Aorta (tissue), 5 donors: ENCODE measurements around the gene IL19. TPM values are rescaled to one million over a fixed set of nuclear protein-coding genes. Genes with fewer than 3 reads are reported as not detected.

Experiments
- ATAC-seq: fragments of 200-7000 bp; cut with Tn5 transposase; one replicate; pipeline ENCODE4 v1.9.1; 2022; ENCODE audit warnings: moderate library complexity; ENCODE audit not compliant: low FRiP score
- DNase-seq, 2 donors: peaks; one replicate each; pipeline ENCODE4 v3.0.0-alpha.2; 2020
- H3K27ac ChIP-seq, 2 donors: one replicate each; pipeline ENCODE4 v1.5.1; 2013; ENCODE audit warnings: low read length in 2 of 2, mild to moderate bottlenecking in 2 of 2, moderate library complexity in 2 of 2, control low read depth in 1 of 2, inconsistent platforms in 1 of 2, low read depth in 1 of 2
- H3K27me3 ChIP-seq, 2 donors: one replicate each; pipeline ENCODE4 v1.6.1; 2013; ENCODE audit warnings: control low read depth in 1 of 2, low read length in 1 of 2, mild to moderate bottlenecking in 1 of 2, moderate library complexity in 1 of 2; ENCODE audit not compliant: insufficient read depth in 2 of 2, control insufficient read depth in 1 of 2
- H3K36me3 ChIP-seq, 2 donors: one replicate each; pipeline ENCODE4 v1.6.1; 2013; ENCODE audit warnings: control low read depth in 1 of 2, low read length in 1 of 2, mild to moderate bottlenecking in 1 of 2; ENCODE audit not compliant: insufficient read depth in 2 of 2, control insufficient read depth in 1 of 2
- H3K4me1 ChIP-seq, 2 donors: one replicate each; pipeline ENCODE4 v1.6.1; 2013; ENCODE audit warnings: low read length in 2 of 2, control low read depth in 1 of 2, mild to moderate bottlenecking in 1 of 2, moderate library complexity in 1 of 2; ENCODE audit not compliant: insufficient read depth in 2 of 2, control insufficient read depth in 1 of 2
- H3K4me3 ChIP-seq, 2 donors: one replicate each; pipeline ENCODE4 v1.5.1; 2013; ENCODE audit warnings: low read length in 2 of 2, control low read depth in 1 of 2, mild to moderate bottlenecking in 1 of 2
- H3K9me3 ChIP-seq: one replicate; pipeline ENCODE4 v1.6.1; 2013; ENCODE audit warnings: mild to moderate bottlenecking, low read length; ENCODE audit not compliant: control insufficient read depth
- WGBS, 2 donors: extraction: QIAGEN DNeasy Blood & Tissue Kit; methylation state at CpG; one replicate each; pipeline ENCODE4 v1.1.7; 2013; 5-methylcytosine and 5-hydroxymethylcytosine counted together
- intact Hi-C, 2 donors: fragments of 100-400 bp; cut with DNase I; formaldehyde crosslinking; loops; one replicate each; pipeline versions ENCODE4 v1.14.2 to v1.15.0; 2022
- polyA plus RNA-seq, 2 donors: library from polyadenylated mRNA; stranded (reverse); fragments of 200-250 nt; gene quantifications; one replicate each; pipeline ENCODE4 v1.2.3, GENCODE V29; 2013
- total RNA-seq, 2 donors: library from RNA; stranded (reverse); fragmentation: NEBNext Ultra II Directional; extraction: Animal tissue kit (Norgen Biotek cat#: 25700); gene quantifications; one replicate each; pipeline ENCODE4 v1.2.1, GENCODE V29; 2021
- donor health status: healthy with polysubstance abuse.
- donor health status: Bipolar disorder and iron deficiency.
- donor health status: DM: no; HTN: no; CAD: no.
- donor health status: DM: no; HTN: no; CAD: no.
- donor health status: DM: yes; HTN: yes; CAD: no.

The IL19 gene
- total and polyA plus RNA-seq, 4 donors = not detected

DNA sequence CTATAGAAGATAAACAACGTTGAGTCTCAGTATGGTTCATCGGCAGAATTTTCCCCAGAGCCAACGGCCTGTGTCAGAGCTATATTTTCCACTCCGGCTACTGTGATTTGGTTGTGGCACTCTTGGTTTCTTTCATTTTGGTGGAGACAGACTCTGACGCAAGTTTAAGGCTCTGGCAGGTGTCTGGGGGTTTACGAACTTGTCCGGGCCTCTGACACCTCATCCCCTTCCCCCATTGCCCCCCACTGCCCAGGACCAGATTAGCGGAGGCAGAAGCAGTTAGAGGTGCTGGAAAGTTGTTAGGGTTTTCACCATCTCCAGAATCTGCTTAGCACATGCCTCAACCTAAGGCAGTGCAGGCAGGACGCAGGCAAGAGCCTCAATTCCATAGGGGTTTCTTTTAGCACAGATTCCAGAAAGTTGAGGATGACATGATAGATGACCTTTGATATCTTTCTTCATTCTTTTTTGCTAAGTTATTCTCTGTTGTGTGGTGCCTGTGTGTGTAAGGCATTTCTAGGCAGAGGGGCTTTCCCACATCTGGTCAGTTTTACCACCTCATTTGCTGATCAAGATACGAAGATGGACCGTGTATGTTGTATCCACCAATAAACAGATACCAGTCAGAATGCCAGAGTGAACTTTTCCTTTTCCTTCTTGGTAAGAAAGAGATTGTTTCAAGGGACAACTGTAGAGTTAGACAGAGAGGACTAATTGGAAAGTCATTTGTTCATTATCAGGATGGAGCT, 20.1 kb downstream of the IL19 start:
- Histone ChIP-seq H3K4me3 (no peak overlapping the region), H3K36me3 (no peaks in the 10 kb centered on the region), H3K27me3 (no peaks in the 10 kb centered on the region), H3K9me3 (no peaks in the 10 kb centered on the region), H3K4me1 (no peaks in the 10 kb centered on the region), H3K27ac (no peak overlapping the region)
- DNase-seq (no peak), ATAC-seq (no peak)
- intact Hi-C loops = no loop called here
- 81 to 84% methylated on average over 11 of the region's 11 CpGs for WGBS, 2 donors

DNA sequence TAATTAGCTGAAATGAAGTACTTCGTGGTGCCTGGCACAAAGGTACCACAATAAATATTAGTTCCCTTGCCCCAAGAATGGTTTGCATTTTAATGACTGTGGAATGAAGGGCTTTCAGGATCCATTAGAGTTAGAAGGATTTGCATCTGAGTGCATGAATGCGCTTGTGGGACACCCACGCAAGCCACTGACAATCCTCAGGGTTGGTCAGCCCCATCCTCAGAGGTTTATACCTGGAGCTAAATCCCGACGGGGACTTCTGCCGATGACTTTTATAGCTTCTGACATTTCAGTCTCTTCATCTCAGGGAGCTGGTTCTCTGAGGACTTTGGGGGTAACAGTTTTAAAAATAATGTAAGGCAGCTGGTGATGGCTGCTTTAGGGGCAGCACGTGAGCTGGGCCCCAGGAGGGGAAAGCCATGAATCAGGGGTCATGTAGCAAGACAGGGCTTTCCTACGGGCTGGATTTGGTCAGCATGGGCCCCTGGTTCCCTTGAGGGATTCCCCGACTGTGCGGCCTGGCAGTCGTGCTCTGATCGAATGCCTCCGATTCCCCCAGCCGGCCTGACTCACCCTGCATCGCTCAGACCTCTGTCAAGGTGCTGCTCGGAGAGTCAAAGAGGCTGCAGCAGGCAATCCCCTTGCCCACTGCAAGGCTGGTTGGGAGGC, 22.5 kb downstream of the IL19 start:
- 72 to 79% methylated on average over 16 of the region's 16 CpGs for WGBS, 2 donors
- Histone ChIP-seq H3K27ac (no peak overlapping the region), H3K27me3 (no peaks in the 10 kb centered on the region), H3K4me3 (no peak overlapping the region), H3K9me3 (no peaks in the 10 kb centered on the region), H3K36me3 (no peaks in the 10 kb centered on the region), H3K4me1 (no peaks in the 10 kb centered on the region)
- intact Hi-C loops = no loop called here
- DNase-seq = no peak
- no peak for ATAC-seq

DNA sequence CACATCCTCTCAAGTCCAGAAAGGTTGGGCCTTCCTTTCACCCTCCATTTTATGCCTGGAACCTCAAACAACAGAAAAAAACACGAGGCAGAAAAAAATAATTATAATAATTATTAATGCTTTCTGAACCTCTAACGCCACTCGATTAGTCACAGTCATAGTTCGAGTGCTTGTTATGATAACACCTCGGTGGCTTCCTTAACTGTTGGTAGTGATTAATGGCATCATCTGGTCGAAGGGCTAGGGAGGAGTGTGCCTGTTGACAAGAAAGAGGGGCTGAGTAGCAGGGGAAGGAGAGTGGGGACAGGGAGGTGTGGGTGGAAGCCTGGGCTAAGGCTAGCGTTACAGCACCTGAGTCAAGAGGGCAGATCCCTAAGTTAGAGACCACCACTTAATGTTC, 23.0 kb downstream of the IL19 start:
- 56 to 60% methylated on average over 7 of the region's 7 CpGs for WGBS, 2 donors
- no peaks in the 10 kb centered on the region for H3K36me3 ChIP-seq
- no peaks in the 10 kb centered on the region for H3K27me3 ChIP-seq
- ATAC-seq = no peak
- H3K4me3 ChIP-seq = no peak overlapping the region
- no peak overlapping the region for H3K27ac ChIP-seq
- H3K4me1 ChIP-seq = no peaks in the 10 kb centered on the region
- H3K9me3 ChIP-seq = no peaks in the 10 kb centered on the region
- intact Hi-C loops = no loop called here
- DNase-seq = no peak

DNA sequence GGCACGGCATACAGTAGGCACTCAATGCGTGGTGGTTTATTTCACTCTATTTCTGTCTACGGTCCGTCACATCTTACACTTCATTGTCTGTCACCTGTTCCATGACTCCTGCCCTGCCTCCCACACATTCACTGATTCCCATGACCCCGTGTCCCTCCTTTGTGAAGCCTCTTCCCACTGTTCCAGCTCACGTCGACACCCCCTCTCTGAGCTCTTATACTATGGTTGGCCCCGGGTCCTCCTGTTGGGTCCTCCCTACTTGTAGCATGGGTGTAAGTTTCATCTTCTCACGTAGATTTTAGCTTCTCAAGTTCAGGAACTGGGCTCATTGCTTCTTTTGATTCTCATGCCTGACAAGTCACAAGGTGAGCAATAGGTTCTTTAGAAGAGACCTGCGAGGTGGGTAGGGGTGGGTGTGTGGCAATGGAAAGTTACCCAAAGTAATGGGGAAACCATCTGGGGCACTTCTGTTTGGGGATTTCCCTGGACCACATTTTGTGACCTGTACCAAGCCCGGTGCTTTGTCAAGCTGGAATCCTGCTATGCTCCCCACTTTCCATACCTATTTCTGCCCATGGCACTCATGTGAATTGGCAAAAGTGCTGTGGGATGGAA, 23.8 kb downstream of the IL19 start:
- intact Hi-C loops = no loop called here
- no peak for ATAC-seq
- no peak for DNase-seq

DNA sequence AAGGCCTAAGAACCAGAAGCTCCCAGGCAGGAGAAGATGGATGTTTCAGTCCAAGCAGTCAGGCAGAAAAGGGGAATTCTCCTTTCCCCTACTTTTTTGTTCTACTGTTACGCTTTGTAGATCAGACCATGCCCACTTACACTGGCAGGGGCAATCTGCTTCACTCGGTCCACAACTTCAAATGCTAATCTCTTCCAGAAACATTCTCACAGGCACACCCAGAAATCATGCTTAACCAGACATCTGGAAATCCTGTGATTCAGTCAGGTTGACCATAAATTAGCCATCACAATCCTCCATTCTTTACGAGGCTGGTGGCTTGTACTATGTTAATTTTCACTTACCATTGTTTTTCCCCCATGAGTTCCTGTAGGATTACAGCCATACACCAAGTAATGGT, 25.5 kb downstream of the IL19 start:
- DNase-seq = no peak
- Histone ChIP-seq H3K27ac (no peak overlapping the region), H3K9me3 (no peaks in the 10 kb centered on the region), H3K4me3 (no peak overlapping the region), H3K36me3 (no peaks in the 10 kb centered on the region), H3K27me3 (no peaks in the 10 kb centered on the region), H3K4me1 (no peaks in the 10 kb centered on the region)
- intact Hi-C loops = no loop called here
- 82 to 86% methylated on average over 3 of the region's 3 CpGs for WGBS, 2 donors
- ATAC-seq = no peak

More for the DNA sequence above, 23.8 kb downstream of the IL19 start:
- no peaks in the 10 kb centered on the region for H3K27me3 ChIP-seq
- no peaks in the 10 kb centered on the region for H3K36me3 ChIP-seq
- WGBS, 2 donors = 93 to 94% methylated on average over 11 of the region's 11 CpGs
- no peak overlapping the region for H3K27ac ChIP-seq
- no peak overlapping the region for H3K4me3 ChIP-seq
- H3K4me1 ChIP-seq = no peaks in the 10 kb centered on the region
- no peaks in the 10 kb centered on the region for H3K9me3 ChIP-seq

DNA sequence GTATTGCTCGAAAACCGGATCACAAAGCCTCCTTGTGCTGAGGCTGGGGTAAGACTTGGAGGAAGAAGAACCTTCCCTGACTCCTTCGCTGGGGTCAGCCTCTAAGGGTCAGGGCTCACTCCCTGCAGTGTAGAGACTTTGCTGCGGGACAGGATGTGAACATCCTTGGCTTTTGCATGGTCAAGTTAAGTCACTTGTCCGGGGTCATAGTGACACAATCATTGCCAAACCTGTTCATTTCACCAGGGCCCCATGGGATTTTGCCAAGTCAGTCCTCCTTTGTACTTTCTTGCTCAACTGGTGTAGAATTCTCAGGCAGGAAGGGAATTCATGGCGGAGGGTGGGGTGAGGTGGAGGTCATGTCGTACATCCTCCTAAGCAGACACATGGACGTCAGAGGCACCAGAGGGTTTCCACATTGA, 26.4 kb downstream of the IL19 start:
- 85 to 86% methylated on average over 8 of the region's 8 CpGs for WGBS, 2 donors
- no peaks in the 10 kb centered on the region for H3K4me1 ChIP-seq
- DNase-seq (no peak), ATAC-seq (no peak)
- no peaks in the 10 kb centered on the region for H3K9me3 ChIP-seq
- intact Hi-C loops = no loop called here
- no peak overlapping the region for H3K4me3 ChIP-seq
- no peaks in the 10 kb centered on the region for H3K27me3 ChIP-seq
- no peaks in the 10 kb centered on the region for H3K36me3 ChIP-seq
- H3K27ac ChIP-seq = no peak overlapping the region

DNA sequence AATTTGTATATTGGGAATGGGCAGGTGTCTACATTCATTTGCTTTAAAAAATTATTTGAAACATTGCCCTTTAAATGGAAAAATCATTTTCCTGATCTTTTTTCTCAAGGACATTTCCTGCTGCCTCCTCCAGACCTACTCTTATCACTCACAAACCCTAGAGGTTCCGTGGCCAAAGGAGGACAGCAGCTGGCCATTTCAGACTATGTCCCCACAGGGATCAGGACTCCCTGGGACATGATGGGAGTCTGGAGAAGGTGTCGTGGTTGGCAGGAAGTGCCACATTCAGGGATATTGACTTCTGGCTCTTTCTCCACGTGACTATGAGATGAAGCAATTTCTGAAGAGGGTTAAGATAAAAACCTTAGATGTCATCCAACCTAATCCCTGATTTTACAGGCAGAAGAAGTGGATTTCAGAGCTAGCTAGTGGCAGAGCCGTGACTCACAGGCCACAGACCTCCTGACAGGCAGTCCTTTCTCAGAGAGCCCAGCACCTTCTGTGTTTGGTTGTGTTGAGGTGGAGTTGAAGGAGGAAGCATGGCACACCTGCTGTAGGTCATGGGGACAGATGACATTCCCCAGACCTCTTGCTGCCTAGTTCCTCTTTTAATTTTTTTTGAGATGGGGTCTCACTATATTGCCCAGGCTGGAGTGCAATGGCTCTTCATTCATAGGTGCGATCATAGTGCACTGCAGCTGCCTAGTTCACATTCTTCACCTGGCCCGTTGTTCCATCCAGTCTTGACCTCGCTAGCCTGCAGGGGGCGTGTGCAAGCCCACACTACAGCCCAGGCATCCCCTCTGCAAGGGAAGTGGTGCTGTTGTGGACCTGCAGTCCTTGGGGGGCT, 27.2 kb downstream of the IL19 start:
- Histone ChIP-seq H3K4me1 (no peaks in the 10 kb centered on the region), H3K4me3 (no peak overlapping the region), H3K9me3 (no peaks in the 10 kb centered on the region), H3K27me3 (no peaks in the 10 kb centered on the region), H3K27ac (no peak overlapping the region), H3K36me3 (no peaks in the 10 kb centered on the region)
- WGBS, 2 donors = 51 to 54% methylated on average over 8 of the region's 8 CpGs
- ATAC-seq = no peak
- DNase-seq = no peak
- intact Hi-C loops = no loop called here

DNA sequence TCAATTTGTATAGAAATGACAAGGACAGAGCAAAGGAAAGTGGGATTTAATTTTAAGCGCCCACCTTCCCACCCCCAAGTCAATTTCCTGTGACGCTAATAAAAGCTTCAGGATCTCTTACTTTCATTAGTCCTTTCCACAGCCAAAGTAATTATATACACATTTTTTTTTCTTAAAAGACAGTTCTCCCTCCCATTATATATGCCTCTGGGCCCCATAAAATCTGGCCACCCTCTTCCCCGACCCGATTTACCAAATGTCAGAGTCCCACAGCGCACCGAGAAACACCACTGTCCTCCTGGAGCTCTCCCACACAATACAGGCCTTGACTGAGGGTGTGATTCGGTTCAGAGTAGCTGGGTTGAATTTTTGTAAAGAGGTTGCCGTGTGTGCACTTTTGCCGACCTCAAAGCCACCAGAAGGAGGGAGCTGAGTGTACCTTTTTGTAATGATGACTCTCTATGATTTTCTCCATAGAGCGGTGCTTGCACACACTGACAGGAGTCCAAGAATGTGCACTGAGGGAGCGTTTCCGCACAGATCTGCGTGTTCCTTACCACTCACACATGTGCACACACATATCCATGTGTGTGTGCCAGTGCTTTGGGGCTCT, 27.9 kb downstream of the IL19 start:
- intact Hi-C loops = no loop called here

More for the DNA sequence above, 27.9 kb downstream of the IL19 start:
- Histone ChIP-seq H3K36me3 (no peaks in the 10 kb centered on the region), H3K27me3 (no peaks in the 10 kb centered on the region), H3K4me3 (no peak overlapping the region), H3K27ac (no peak overlapping the region), H3K4me1 (no peaks in the 10 kb centered on the region), H3K9me3 (no peaks in the 10 kb centered on the region)
- DNase-seq (no peak), ATAC-seq (no peak)
- WGBS, 2 donors = 82 to 87% methylated on average over 13 of the region's 13 CpGs
